Mucosa of gallbladder (tissue), 1 donor: ENCODE data around the gene CNPY4. TPM values are rescaled to one million over a fixed set of nuclear protein-coding genes. Genes with fewer than 3 reads are reported as not detected.
A peak's percentile ranks its signal among the peaks of the same experiment; 100 is the strongest.
"Not testable (repeated sequence)": the region's sequence is repeated elsewhere in the genome, so short reads cannot be mapped to it uniquely, and the experiment has no call there.

ENCODE experiments used
- DNase-seq: peaks from one replicate; pipeline ENCODE4 v3.0.0-alpha.2; 2020; ENCODE audit warnings: low spot score
- total RNA-seq: library from RNA; stranded (reverse); gene quantifications from one replicate; pipeline ENCODE4 v1.2.1, GENCODE V29; 2021
- donor health status: DM: no; HTN: no; CAD: no.

The CNPY4 gene
- total RNA-seq, 1 donor from 2014 or later, result 34.0 TPM

GRCh38 chr7:100118388-100119071, 904 bp upstream of the CNPY4 start:
- DNase-seq, result no peak

GRCh38 chr7:100119970-100120732, 717 bp downstream of the CNPY4 start:
- peak; percentile 66 for DNase-seq

- no peak for DNase-seq
These were observed 1.3 kb downstream of the CNPY4 start for GRCh38 chr7:100120733-100121036.

- DNase-seq, result peak; percentile 84
These were observed 2.6 kb downstream of the CNPY4 start for GRCh38 chr7:100122067-100122466.

- DNase-seq, result no peak
These were observed 3.1 kb downstream of the CNPY4 start for GRCh38 chr7:100122568-100122967.

GRCh38 chr7:100124301-100125230, 5.1 kb downstream of the CNPY4 start:
- DNase-seq, result no peak

- DNase-seq, result no peak
These were observed 7.0 kb downstream of the CNPY4 start for GRCh38 chr7:100126239-100126930.

GRCh38 chr7:100126931-100127865, 7.8 kb downstream of the CNPY4 start, which contains the start of gene MBLAC1:
TSS of gene MBLAC1 (plus strand) at chr7:100126967. CDS start at chr7:100127396, 429 bp downstream.
- peak; percentile 93 for DNase-seq

- no peak for DNase-seq
These were observed 8.6 kb downstream of the CNPY4 start for GRCh38 chr7:100127866-100128636.

- no peak for DNase-seq
These were observed 9.2 kb downstream of the CNPY4 start for GRCh38 chr7:100128637-100128963.

- not testable (repeated sequence) for DNase-seq
These were observed 10.8 kb downstream of the CNPY4 start for GRCh38 chr7:100130220-100130607.

GRCh38 chr7:100130608-100131453, 11.4 kb downstream of the CNPY4 start:
- DNase-seq, result peak; percentile 90

GRCh38 chr7:100132126-100132525, 12.7 kb downstream of the CNPY4 start:
- no peak for DNase-seq

GRCh38 chr7:100132697-100133151, 13.3 kb downstream of the CNPY4 start:
- peak; percentile 68 for DNase-seq

- DNase-seq, result no peak
These were observed 18.7 kb downstream of the CNPY4 start for GRCh38 chr7:100137851-100138760.

- no peak for DNase-seq
These were observed 22.1 kb downstream of the CNPY4 start for GRCh38 chr7:100141555-100141949.

GRCh38 chr7:100142461-100142860, 23.0 kb downstream of the CNPY4 start:
- DNase-seq, result no peak

GRCh38 chr7:100146350-100146749, 26.9 kb downstream of the CNPY4 start:
- not testable (repeated sequence) for DNase-seq
